ENCODE results near the gene PAXX. TPM values are rescaled to one million over a fixed set of nuclear protein-coding genes. Genes with fewer than 3 reads are reported as not detected.

Gene PAXX
- total RNA-seq, 1 experiment from 2014 or later = 89.0 TPM

GRCh38 chr9:136969774-136970173 is 22.4 kb upstream of the PAXX start (continued):
- TF ChIP-seq CTCF (IDR thresholded peaks at IDR 0.05 in 2 of 3, conservative IDR thresholded peaks at IDR 0.05 in 1 of 3; ENCODE audit: borderline replicate concordance in 1 of 3, insufficient read depth in 1 of 3, low read depth in 2 of 3, low read length in 2 of 3) = no peak
- TF ChIP-seq SIN3A (IDR thresholded peaks at IDR 0.05; ENCODE audit: low read depth) = no peak
- no peak for TF ChIP-seq JUND (IDR thresholded peaks at IDR 0.05)
- TF ChIP-seq CBX3 (IDR thresholded peaks at IDR 0.05; ENCODE audit: low read depth) = no peak
- TF ChIP-seq POLR2A (IDR thresholded peaks at IDR 0.05; ENCODE audit: borderline replicate concordance, extremely low read depth, insufficient read depth, insufficient read length) = no peak
- TF ChIP-seq TCF7L2 (IDR thresholded peaks at IDR 0.05; ENCODE audit: borderline replicate concordance, extremely low read depth, insufficient read depth, insufficient read length) = no peak
- TF ChIP-seq MAX (IDR thresholded peaks at IDR 0.05) = no peak
- TF ChIP-seq CEBPB (IDR thresholded peaks at IDR 0.05; ENCODE audit: low read depth) = no peak

GRCh38 chr9:136970361-136970760 is 21.9 kb upstream of the PAXX start:
- Histone ChIP-seq H3K9me2 (ENCODE audit: insufficient read depth) (no peaks in the 10 kb centered on the region), H4K20me1 (ENCODE audit: insufficient read depth) (no peaks in the 10 kb centered on the region), H3K4me2 (ENCODE audit: low read length) (no peak overlapping the region), H3K36me3 (ENCODE audit: control insufficient read depth in 1 of 2, insufficient read depth in 2 of 2, low read length in 2 of 2) (no peaks in the 10 kb centered on the region), H3K27me3 (ENCODE audit: insufficient read depth, low read length) (no peaks in the 10 kb centered on the region), H3K4me1 (ENCODE audit: control insufficient read depth in 1 of 2, insufficient read depth in 2 of 2, low read length in 2 of 2) (peaks cover 0 to 17% of the 10 kb centered on the region in 2 experiments; a peak in 3 of 4 replicates), H2AFZ (ENCODE audit: low read depth, low read length, poor library complexity, severe bottlenecking) (no peak overlapping the region), H3K9ac (ENCODE audit: low read length) (no peak overlapping the region), H3K9me3 (ENCODE audit: control insufficient read depth in 1 of 2, insufficient read depth in 1 of 2, low read depth in 1 of 2, low read length in 2 of 2) (no peaks in the 10 kb centered on the region), H3K4me3 (replicated peaks in 1 of 2; ENCODE audit: low read depth in 1 of 2, low read length in 2 of 2) (no peak overlapping the region), H3K79me2 (ENCODE audit: insufficient read depth, low read length) (no peaks in the 10 kb centered on the region), H3K27ac (ENCODE audit: low read depth, low read length) (no peak overlapping the region)
- CTCF ChIA-PET = no interaction called here
- no TSS peak for BruUV-seq (replicated peaks)
- ATAC-seq = no peak
- POLR2A ChIA-PET = no interaction called here
- no peak for TF ChIP-seq FOSL1 (IDR thresholded peaks at IDR 0.05; ENCODE audit: low read depth)
- TF ChIP-seq SP1 (IDR thresholded peaks at IDR 0.05; ENCODE audit: low read depth) = no peak
- no peak for TF ChIP-seq SRF (IDR thresholded peaks at IDR 0.05; ENCODE audit: low read depth)
- TF ChIP-seq TCF7L2 (IDR thresholded peaks at IDR 0.05; ENCODE audit: borderline replicate concordance, extremely low read depth, insufficient read depth, insufficient read length) = no peak
- no peak for TF ChIP-seq CEBPB (IDR thresholded peaks at IDR 0.05; ENCODE audit: low read depth)
- no peak for TF ChIP-seq SIN3A (IDR thresholded peaks at IDR 0.05; ENCODE audit: low read depth)
- no peak for TF ChIP-seq ZNF274 (IDR thresholded peaks at IDR 0.05; ENCODE audit: low read depth, low read length)
- no peak for TF ChIP-seq RAD21 (IDR thresholded peaks at IDR 0.05; ENCODE audit: low read depth)
- no peak for TF ChIP-seq CBX3 (IDR thresholded peaks at IDR 0.05; ENCODE audit: low read depth)
- TF ChIP-seq MAX (IDR thresholded peaks at IDR 0.05) = no peak
- no peak for TF ChIP-seq EGR1 (IDR thresholded peaks at IDR 0.05; ENCODE audit: low read depth)
- TF ChIP-seq ELF1 (IDR thresholded peaks at IDR 0.05; ENCODE audit: borderline replicate concordance, low read depth) = no peak
- intact Hi-C loops (cut with micrococcal nuclease) = no loop called here
- RAD21 ChIA-PET (ENCODE audit: low non-redundant PET in 1 of 2, low total read pairs in 2 of 2, uncharacterized antibody in 2 of 2, unreplicated experiment in 2 of 2) = no interaction called here
- DNase-seq (ENCODE audit: low read depth, low spot score) = no peak

All from HCT116 (cell line).